Activated T-cell treated with anti-CD3 and anti-CD28 coated beads, Interleukin-2, amount 50 U/mL, for 48 hours (primary cell): ENCODE results near the gene CLEC7A.

ENCODE experiments used
- DNase-seq, 2 experiments: peaks; one replicate each; pipeline ENCODE4 v3.0.0-alpha.2; 2020

Gene CLEC7A

GRCh38 chr12:10088955-10089900 lies 40.8 kb downstream of the CLEC7A start:
- DNase-seq, result no peak

- DNase-seq, result no peak
Observed at GRCh38 chr12:10088031-10088430, 42.0 kb downstream of the CLEC7A start.

GRCh38 chr12:10086387-10086786 lies 43.6 kb downstream of the CLEC7A start:
- no peak for DNase-seq

- DNase-seq, result no peak
Observed at GRCh38 chr12:10084733-10085132, 45.3 kb downstream of the CLEC7A start.

- DNase-seq, result no peak
Observed at GRCh38 chr12:10082117-10082874, 47.7 kb downstream of the CLEC7A start.

GRCh38 chr12:10075451-10075850 lies 54.5 kb downstream of the CLEC7A start:
- no peak for DNase-seq

- no peak for DNase-seq
Observed at GRCh38 chr12:10073261-10073660, 56.7 kb downstream of the CLEC7A start.

- no peak for DNase-seq
Observed at GRCh38 chr12:10072131-10072530, 57.9 kb downstream of the CLEC7A start.

GRCh38 chr12:10070380-10070779 lies 59.6 kb downstream of the CLEC7A start:
- no peak for DNase-seq

GRCh38 chr12:10069976-10070375 lies 60.0 kb downstream of the CLEC7A start:
- no peak for DNase-seq

- no peak for DNase-seq
Observed at GRCh38 chr12:10069099-10069498, 60.9 kb downstream of the CLEC7A start.

- DNase-seq, result no peak
Observed at GRCh38 chr12:10068644-10069043, 61.4 kb downstream of the CLEC7A start.

GRCh38 chr12:10067942-10068341 lies 62.1 kb downstream of the CLEC7A start:
- DNase-seq, result no peak

GRCh38 chr12:10067264-10067663 lies 62.7 kb downstream of the CLEC7A start:
- no peak for DNase-seq
